Measurements from ENCODE around the gene MSI1. TPM values are rescaled to one million over a fixed set of nuclear protein-coding genes. Genes with fewer than 3 reads are reported as not detected.

Gene MSI1
- total and polyA plus RNA-seq, 2 experiments from 2014 or later: 12.8 to 16.9 TPM

- no peak for TF ChIP-seq CTCF (conservative IDR thresholded peaks at IDR 0.05; ENCODE audit: low read depth in 2 of 2)
- TF ChIP-seq JUNB (IDR thresholded peaks at IDR 0.05; ENCODE audit: unreplicated experiment): no peak
These were observed 37.6 kb downstream of the MSI1 start (continued) for GRCh38 chr12:120331390-120331789.

- ATAC-seq: no peak
- TF ChIP-seq REST (IDR thresholded peaks at IDR 0.05; ENCODE audit: unreplicated experiment) (no peak), JUNB (IDR thresholded peaks at IDR 0.05; ENCODE audit: unreplicated experiment) (no peak), CREB1 (CRISPR knock-in tag; IDR thresholded peaks at IDR 0.05; ENCODE audit: low read depth) (no peak), ETS1 (IDR thresholded peaks at IDR 0.05) (no peak), ZNF462 (CRISPR knock-in tag; IDR thresholded peaks at IDR 0.05) (no peak), EZH2phosphoT487 (IDR thresholded peaks at IDR 0.05; ENCODE audit: unreplicated experiment) (no peak), STAT1 (IDR thresholded peaks at IDR 0.05; ENCODE audit: unreplicated experiment) (no peak), EZH2 (IDR thresholded peaks at IDR 0.05; ENCODE audit: low read depth, unreplicated experiment) (no peak), POLR2AphosphoS5 (IDR thresholded peaks at IDR 0.05; ENCODE audit: low read depth) (no peak), NANOG (IDR thresholded peaks at IDR 0.05; ENCODE audit: borderline replicate concordance) (no peak), ZNF114 (CRISPR knock-in tag; IDR thresholded peaks at IDR 0.05) (no peak)
These were observed 40.7 kb downstream of the MSI1 start for GRCh38 chr12:120328228-120328627.

More at GRCh38 chr12:120328228-120328627, 40.7 kb downstream of the MSI1 start:
- Histone ChIP-seq H3K9me2 (ENCODE audit: insufficient read depth) (no peaks in the 10 kb centered on the region), H4K20me1 (replicated peaks; ENCODE audit: insufficient read depth) (no peaks in the 10 kb centered on the region), H3K27me3 (ENCODE audit: insufficient read depth) (no peaks in the 10 kb centered on the region), H3F3A (replicated peaks; ENCODE audit: low read depth) (no peaks in the 10 kb centered on the region), H3K27ac (ENCODE audit: low read depth) (no peak overlapping the region), H3K79me2 (replicated peaks; ENCODE audit: insufficient read depth) (no peaks in the 10 kb centered on the region), H2AFZ (no peak overlapping the region), H3K4me3 (no peak overlapping the region), H3K4me2 (no peak overlapping the region), H3K36me3 (ENCODE audit: insufficient read depth) (no peaks in the 10 kb centered on the region), H3K4me1 (ENCODE audit: insufficient read depth) (no peaks in the 10 kb centered on the region)
- peaks cover 15% of the 10 kb centered on the region for H3K27me3 Mint-ChIP-seq (ENCODE audit: insufficient read depth, low read depth, poor library complexity)
- no peak for DNase-seq (ENCODE audit: low spot score)
- H3K9me3 Mint-ChIP-seq: no peaks in the 10 kb centered on the region
- H3K4me1 Mint-ChIP-seq: peaks cover 4% of the 10 kb centered on the region; the same call in 2 of the 3 replicates
- H3K4me3 Mint-ChIP-seq: no peak overlapping the region
- no peak overlapping the region for H3K27ac Mint-ChIP-seq
- H3K36me3 Mint-ChIP-seq (ENCODE audit: low read depth): no peaks in the 10 kb centered on the region
